HFFc6 (cell line): ENCODE data around the gene TLE5. TPM values are rescaled to one million over a fixed set of nuclear protein-coding genes. Genes with fewer than 3 reads are reported as not detected.
"Not testable (repeated sequence)": the region's sequence is repeated elsewhere in the genome, so short reads cannot be mapped to it uniquely, and the experiment has no call there.

Experiments used
- DNase-seq: peaks from one replicate; pipeline ENCODE4 v3.0.0-alpha.2; 2018
- H3K27ac Mint-ChIP-seq: 2 replicates; pipeline ENCODE4 v1.8.0; 2020; ENCODE audit warnings: mild to moderate bottlenecking, mixed read lengths
- H3K27me3 Mint-ChIP-seq: 2 replicates; pipeline ENCODE4 v1.8.0; 2021; ENCODE audit warnings: mild to moderate bottlenecking, moderate library complexity, mixed read lengths; ENCODE audit not compliant: insufficient read depth
- H3K36me3 Mint-ChIP-seq: 2 replicates; pipeline ENCODE4 v1.8.0; 2021; ENCODE audit warnings: low read depth, mixed read lengths
- H3K4me1 Mint-ChIP-seq: 2 replicates; pipeline ENCODE4 v1.8.0; 2020; ENCODE audit warnings: low read depth, mixed read lengths
- H3K4me3 Mint-ChIP-seq: 2 replicates; pipeline ENCODE4 v1.8.0; 2020; ENCODE audit warnings: mild to moderate bottlenecking, moderate library complexity, mixed read lengths
- H3K9me3 Mint-ChIP-seq: 2 replicates; pipeline ENCODE4 v1.8.0; 2020; ENCODE audit warnings: mild to moderate bottlenecking, mixed read lengths
- total RNA-seq, 6 experiments: library from RNA; stranded (reverse); fragmentation: NEBNext Ultra II Directional; extraction: Animal tissue kit (Norgen Biotek cat#: 25700); gene quantifications; 2 replicates in 1 of 6; 3 replicates in 5 of 6; pipeline ENCODE4 v1.2.3, GENCODE V29; 2021
- TF ChIP-seq, protein P1 (sequence below): fragments of 200-600 bp; sonication (generic); IDR thresholded peaks from 2 replicates; pipeline ENCODE4 v1.5.0; 2021; ENCODE audit warnings: antibody characterized with exemption, mild to moderate bottlenecking

Gene TLE5
- total RNA-seq, 6 experiments from 2014 or later, result 332 to 383 (median 356) TPM

DNA sequence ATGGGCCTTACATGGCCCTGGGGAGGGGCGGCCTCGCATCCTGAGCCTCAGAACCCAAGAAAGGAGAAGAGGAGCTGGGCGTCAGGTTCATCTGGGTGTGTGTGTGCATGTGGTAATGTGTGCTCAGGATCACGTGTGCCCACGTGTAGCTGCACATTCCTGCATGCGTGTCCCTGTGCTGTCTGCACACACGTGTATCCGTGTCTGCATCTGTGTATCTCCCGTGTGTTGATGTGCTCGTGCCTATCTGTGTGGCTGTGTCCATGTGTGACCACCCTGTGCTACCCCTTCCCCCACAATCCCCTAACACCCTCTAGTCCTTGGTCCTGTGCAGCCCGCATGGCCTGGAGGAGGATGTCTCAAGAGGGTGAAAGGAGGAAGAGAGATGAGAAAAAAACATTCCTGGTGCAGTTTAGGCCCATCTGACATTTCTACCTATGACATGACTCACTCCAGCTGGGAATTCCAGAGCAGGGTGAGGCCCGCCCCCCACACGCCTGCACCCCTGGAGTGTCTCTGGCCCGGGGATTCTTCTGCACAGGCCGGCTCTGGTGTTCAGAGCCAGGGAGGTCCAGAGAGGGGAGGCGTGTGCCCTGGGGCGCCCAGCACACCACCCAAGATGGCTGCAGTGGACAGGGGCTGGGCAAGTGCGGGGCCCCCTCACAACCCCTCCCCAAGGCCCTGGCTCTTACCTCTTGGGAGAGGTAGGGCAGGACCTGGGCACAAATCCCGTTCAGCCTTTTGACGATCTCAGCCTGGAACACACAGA, 7.1 kb downstream of the TLE5 start:
- no peak for DNase-seq
- Mint-ChIP-seq H3K27ac (peak overlapping the region; percentile 72), H3K4me3 (no peak overlapping the region), H3K27me3 (peaks cover 3% of the 10 kb centered on the region), H3K36me3 (peaks cover 13% of the 10 kb centered on the region), H3K9me3 (no peaks in the 10 kb centered on the region), H3K4me1 (peaks cover 14% of the 10 kb centered on the region)
- TF ChIP-seq, protein P1, sequence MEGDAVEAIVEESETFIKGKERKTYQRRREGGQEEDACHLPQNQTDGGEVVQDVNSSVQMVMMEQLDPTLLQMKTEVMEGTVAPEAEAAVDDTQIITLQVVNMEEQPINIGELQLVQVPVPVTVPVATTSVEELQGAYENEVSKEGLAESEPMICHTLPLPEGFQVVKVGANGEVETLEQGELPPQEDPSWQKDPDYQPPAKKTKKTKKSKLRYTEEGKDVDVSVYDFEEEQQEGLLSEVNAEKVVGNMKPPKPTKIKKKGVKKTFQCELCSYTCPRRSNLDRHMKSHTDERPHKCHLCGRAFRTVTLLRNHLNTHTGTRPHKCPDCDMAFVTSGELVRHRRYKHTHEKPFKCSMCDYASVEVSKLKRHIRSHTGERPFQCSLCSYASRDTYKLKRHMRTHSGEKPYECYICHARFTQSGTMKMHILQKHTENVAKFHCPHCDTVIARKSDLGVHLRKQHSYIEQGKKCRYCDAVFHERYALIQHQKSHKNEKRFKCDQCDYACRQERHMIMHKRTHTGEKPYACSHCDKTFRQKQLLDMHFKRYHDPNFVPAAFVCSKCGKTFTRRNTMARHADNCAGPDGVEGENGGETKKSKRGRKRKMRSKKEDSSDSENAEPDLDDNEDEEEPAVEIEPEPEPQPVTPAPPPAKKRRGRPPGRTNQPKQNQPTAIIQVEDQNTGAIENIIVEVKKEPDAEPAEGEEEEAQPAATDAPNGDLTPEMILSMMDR, result no peak

DNA sequence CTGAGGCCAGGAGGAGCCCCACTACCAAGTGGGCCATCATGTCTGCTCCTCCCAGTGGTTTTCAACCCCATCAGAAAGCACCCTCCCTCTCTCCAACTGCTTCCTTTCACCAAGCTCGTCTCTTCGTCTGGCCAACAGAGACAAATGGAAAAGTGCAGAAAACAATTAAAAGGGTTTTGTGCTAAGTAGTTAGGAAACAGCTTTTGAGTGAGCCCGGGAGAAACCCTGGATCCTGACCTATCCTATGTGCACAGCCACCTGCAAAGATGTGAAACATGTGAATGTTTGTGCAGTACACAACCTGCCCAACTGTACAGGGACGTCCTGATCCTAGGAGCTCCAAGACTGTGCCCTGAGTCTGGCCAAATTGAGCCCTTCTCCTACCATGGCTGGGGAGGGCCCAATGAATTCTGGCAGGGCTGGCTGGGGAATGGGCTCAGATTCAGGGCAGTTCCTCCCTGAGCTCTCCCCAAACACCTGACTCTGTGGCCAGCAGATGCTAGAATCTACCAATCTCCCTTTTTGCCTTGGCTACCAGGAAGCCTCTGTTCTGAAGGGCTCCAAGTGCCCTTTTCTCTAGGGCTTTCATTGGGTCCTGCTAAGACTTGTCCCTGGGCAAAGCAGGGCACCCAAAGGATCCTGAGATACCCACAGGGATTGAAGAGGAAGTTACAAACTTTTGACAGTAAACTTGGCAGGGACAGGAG, 7.9 kb downstream of the TLE5 start:
- Mint-ChIP-seq H3K27me3 (peaks cover 3% of the 10 kb centered on the region), H3K27ac (peak overlapping the region; percentile 72), H3K36me3 (peaks cover 13% of the 10 kb centered on the region), H3K4me1 (peaks cover 14% of the 10 kb centered on the region), H3K9me3 (no peaks in the 10 kb centered on the region), H3K4me3 (no peak overlapping the region)
- TF ChIP-seq, protein P1, result no peak
- no peak for DNase-seq

DNA sequence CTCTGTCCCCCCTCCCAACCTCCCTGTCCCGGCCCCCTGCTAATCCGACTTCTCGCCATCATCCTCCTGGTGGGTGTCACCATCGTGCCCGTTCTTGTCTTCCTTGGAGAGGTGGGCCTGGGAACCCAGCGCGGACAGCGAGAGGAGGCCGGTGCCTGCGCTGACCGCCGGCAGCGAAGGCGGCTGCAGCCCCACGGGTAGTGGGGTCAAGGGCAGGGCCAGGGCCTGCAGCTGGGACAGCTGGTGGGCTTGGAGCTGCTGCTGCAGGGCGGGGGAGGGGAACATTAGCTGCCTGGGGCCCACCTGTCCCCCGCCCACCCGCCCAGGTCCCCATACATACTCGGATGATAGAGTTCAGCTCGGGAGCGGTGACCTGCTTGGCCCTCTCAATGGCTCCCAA, 8.5 kb downstream of the TLE5 start:
- H3K4me1 Mint-ChIP-seq, result peaks cover 14% of the 10 kb centered on the region
- no peaks in the 10 kb centered on the region for H3K9me3 Mint-ChIP-seq
- H3K36me3 Mint-ChIP-seq, result peaks cover 10% of the 10 kb centered on the region
- H3K4me3 Mint-ChIP-seq, result no peak overlapping the region
- TF ChIP-seq, protein P1, result no peak
- no peak for DNase-seq
- no peak overlapping the region for H3K27ac Mint-ChIP-seq
- peaks cover 7% of the 10 kb centered on the region for H3K27me3 Mint-ChIP-seq

DNA sequence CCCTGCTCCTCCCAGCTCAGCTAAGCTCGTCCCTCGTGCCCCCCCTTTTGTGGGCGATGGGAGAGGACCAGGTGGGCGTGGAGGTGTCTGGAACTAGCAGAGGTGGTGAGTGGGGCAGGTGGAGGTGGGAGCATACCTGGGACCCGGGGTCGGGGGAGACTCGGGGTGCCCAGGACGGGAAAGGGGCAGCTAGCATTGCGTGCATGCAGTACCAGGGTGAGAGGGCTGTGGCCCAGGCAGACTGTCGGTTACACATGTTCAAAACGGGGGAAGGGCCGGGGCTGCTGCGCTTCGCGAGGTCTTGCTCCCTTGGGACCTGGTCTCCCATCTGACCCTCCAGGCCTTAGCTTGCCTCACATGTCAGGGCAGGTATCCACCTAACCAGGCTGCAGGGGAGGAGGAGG, 9.1 kb downstream of the TLE5 start:
- peaks cover 7% of the 10 kb centered on the region for H3K27me3 Mint-ChIP-seq
- no peak overlapping the region for H3K4me3 Mint-ChIP-seq
- H3K27ac Mint-ChIP-seq, result no peak overlapping the region
- DNase-seq, result no peak
- H3K36me3 Mint-ChIP-seq, result peaks cover 8% of the 10 kb centered on the region
- TF ChIP-seq, protein P1, result no peak
- H3K9me3 Mint-ChIP-seq, result no peaks in the 10 kb centered on the region
- peaks cover 14% of the 10 kb centered on the region for H3K4me1 Mint-ChIP-seq

DNA sequence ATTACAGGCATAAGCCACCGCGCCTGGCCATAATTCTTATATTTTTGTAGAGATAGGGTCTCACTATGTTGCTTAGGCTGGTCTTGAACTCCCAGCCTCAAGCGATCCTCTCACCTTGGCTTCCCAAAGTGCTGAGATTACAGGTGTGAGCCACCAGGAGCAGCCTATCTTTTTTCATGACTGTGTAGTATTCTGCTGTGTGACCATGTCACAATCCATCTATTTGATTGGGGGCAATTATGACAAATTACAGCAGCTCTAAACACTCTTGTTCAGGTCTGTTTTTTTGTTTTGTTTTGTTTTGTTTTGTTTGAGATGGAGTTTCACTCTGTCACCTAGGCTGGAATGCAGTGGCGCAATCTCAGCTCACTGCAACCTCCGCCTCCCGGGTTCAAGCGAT, 12.3 kb downstream of the TLE5 start:
- not testable (repeated sequence) for H3K4me3 Mint-ChIP-seq, H3K27ac Mint-ChIP-seq, H3K27me3 Mint-ChIP-seq, H3K36me3 Mint-ChIP-seq, H3K9me3 Mint-ChIP-seq, DNase-seq
- H3K4me1 Mint-ChIP-seq, result peaks cover 11% of the 10 kb centered on the region

DNA sequence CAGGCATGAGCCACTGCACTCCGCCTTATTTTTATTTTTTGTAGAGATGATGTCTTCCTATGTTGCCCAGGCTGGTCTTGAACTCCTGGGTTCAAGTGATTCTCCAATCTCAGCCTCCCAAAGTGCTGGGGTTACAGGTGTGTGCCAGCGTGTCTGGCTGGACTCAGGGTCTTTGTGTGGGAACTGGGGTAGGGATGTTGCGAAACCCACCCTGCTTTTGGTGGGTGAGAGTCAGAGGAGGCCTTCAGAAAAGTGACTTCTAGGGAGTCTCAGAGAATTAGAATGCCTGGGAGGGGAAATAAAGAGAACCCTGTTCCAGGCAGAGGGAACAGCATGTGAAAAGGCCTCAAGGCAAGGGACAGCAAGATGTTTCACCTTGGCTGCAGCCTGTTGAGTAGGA, 13.2 kb downstream of the TLE5 start:
- Mint-ChIP-seq H3K36me3 (no peaks in the 10 kb centered on the region), H3K4me3 (no peak overlapping the region), H3K9me3 (no peaks in the 10 kb centered on the region), H3K27ac (no peak overlapping the region), H3K27me3 (peaks cover 7% of the 10 kb centered on the region), H3K4me1 (peaks cover 7% of the 10 kb centered on the region)
- no peak for DNase-seq
- TF ChIP-seq, protein P1, result no peak
